ENCODE measurements around the gene FBXL22. TPM values are rescaled to one million over a fixed set of nuclear protein-coding genes. Genes with fewer than 3 reads are reported as not detected.
A peak's percentile ranks its signal among the peaks of the same experiment; 100 is the strongest.

The FBXL22 gene
- total and polyA plus RNA-seq, 7 experiments from 2014 or later: 0.94 to 3.3 (median 1.6) TPM

DNA sequence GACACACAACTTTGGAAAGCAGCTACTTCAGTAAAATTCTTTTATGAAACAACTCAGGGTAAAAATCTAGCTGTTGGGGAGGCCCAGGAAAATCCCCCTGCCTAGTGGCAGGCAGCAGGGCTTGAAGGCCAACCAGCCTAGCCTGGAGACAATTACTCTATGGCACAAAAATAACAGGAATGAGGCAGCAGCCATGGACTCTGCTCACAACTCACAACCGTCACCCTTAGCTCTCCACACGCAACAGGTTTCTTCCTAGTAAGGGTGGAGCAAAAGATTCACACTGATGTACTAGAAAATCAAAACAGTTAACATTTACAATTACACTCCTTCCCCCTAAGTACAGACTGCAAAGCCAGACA is 530 bp upstream of the FBXL22 start:
- H3K4me1 ChIP-seq (ENCODE audit: control insufficient read depth in 2 of 2, insufficient read depth in 2 of 2, low read length in 2 of 2): peaks cover 11 to 16% of the 10 kb centered on the region in 2 donors
- H3K9me3 ChIP-seq (ENCODE audit: control insufficient read depth in 2 of 3, low read length in 3 of 3): no peaks in the 10 kb centered on the region
- H3K36me3 ChIP-seq (ENCODE audit: control insufficient read depth in 2 of 3, insufficient read depth in 3 of 3, low read length in 3 of 3): peaks cover 0 to under 1% (median 0%) of the 10 kb centered on the region in 3 experiments
- H3K4me3 ChIP-seq (ENCODE audit: low read length): no peak overlapping the region
- no peak for DNase-seq
- POLR2A ChIA-PET: interaction anchor here (0.9 to 1.0 kb wide), 4 partner anchors 13 to 128 kb away, joined by 3 to 4 read pairs (median 3); partner anchors contain the start of gene USP3
- CTCF ChIA-PET: interaction anchor here (0.6 to 6.5 kb wide), 3 partner anchors 13 to 132 kb away, joined by 4 to 40 read pairs (median 9); no protein-coding TSS in a partner anchor
- H3K9me3 Mint-ChIP-seq: peaks cover 0 to 4% (median 0%) of the 10 kb centered on the region in 11 donors
- peaks cover 3 to 29% (median 19%) of the 10 kb centered on the region in 5 donors for H3K36me3 Mint-ChIP-seq
- intact Hi-C loops (cut with micrococcal nuclease): loop anchor here in 1 of 2 donors (10.0 kb wide), 1 partner anchor 312 kb away; no protein-coding TSS in a partner anchor
- H3K27ac ChIP-seq (ENCODE audit: low read depth, low read length): no peak overlapping the region
- H3K27me3 Mint-ChIP-seq: no peaks in the 10 kb centered on the region
- peak overlapping the region in 2 of 10 donors; percentile 21 to 50 for H3K4me3 Mint-ChIP-seq
- peak overlapping the region; percentile 29 to 91 (median 77) for H3K27ac Mint-ChIP-seq
- H3K4me1 Mint-ChIP-seq: peaks cover 29 to 76% (median 69%) of the 10 kb centered on the region in 7 donors
- no peaks in the 10 kb centered on the region for H3K27me3 ChIP-seq (ENCODE audit: control insufficient read depth in 2 of 2, insufficient read depth in 2 of 2, low read length in 2 of 2)
- ATAC-seq: no peak

DNA sequence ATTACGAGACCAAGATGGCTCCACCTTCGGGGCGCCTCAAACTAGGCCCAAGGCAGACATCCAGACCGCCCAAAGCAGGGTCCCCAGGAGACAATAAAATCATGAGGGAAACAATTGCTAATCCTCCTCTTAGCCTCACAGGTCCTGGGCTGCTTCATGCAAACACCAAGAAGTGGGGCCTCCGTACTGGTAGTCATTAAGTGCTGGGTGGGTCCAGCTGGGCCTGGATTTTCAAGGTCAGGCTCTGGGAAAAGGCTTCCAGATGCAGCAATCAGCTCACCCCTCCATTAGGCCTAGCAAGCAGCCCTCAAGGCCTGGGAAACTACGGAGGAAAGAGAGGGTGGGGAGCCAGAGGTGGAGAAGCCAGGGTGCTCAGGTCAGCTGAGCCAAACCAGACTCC is 634 bp downstream of the FBXL22 start:
- Mint-ChIP-seq H3K36me3 (peaks cover 3 to 29% (median 15%) of the 10 kb centered on the region in 5 donors), H3K4me3 (peak overlapping the region in 1 of 10 donors; percentile 93), H3K9me3 (peaks cover 0 to 4% (median 0%) of the 10 kb centered on the region in 11 donors), H3K27me3 (no peaks in the 10 kb centered on the region), H3K4me1 (peaks cover 38 to 76% (median 71%) of the 10 kb centered on the region in 7 donors), H3K27ac (peak overlapping the region in 4 of 9 donors; percentile 71 to 93 (median 84))
- CTCF ChIA-PET: interaction anchor here (6.5 kb wide), 1 partner anchor 133 kb away, joined by 40 read pairs; no protein-coding TSS in a partner anchor
- Histone ChIP-seq H3K27ac (ENCODE audit: low read depth, low read length) (no peak overlapping the region), H3K36me3 (ENCODE audit: control insufficient read depth in 2 of 3, insufficient read depth in 3 of 3, low read length in 3 of 3) (no peaks in the 10 kb centered on the region), H3K4me1 (ENCODE audit: control insufficient read depth in 2 of 2, insufficient read depth in 2 of 2, low read length in 2 of 2) (peaks cover 19% of the 10 kb centered on the region in 2 donors), H3K4me3 (ENCODE audit: low read length) (no peak overlapping the region), H3K27me3 (ENCODE audit: control insufficient read depth in 2 of 2, insufficient read depth in 2 of 2, low read length in 2 of 2) (no peaks in the 10 kb centered on the region), H3K9me3 (ENCODE audit: control insufficient read depth in 2 of 3, low read length in 3 of 3) (no peaks in the 10 kb centered on the region)
- DNase-seq (no peak), ATAC-seq (no peak)
- intact Hi-C loops (cut with micrococcal nuclease): loop anchor here (2.0 to 10.0 kb wide), 2 partner anchors 309 to 313 kb away; no protein-coding TSS in a partner anchor
- POLR2A ChIA-PET: interaction anchor here (3.7 to 5.0 kb wide), 2 partner anchors 8 to 92 kb away, joined by 19 to 65 read pairs; partner anchors contain the start of gene USP3

DNA sequence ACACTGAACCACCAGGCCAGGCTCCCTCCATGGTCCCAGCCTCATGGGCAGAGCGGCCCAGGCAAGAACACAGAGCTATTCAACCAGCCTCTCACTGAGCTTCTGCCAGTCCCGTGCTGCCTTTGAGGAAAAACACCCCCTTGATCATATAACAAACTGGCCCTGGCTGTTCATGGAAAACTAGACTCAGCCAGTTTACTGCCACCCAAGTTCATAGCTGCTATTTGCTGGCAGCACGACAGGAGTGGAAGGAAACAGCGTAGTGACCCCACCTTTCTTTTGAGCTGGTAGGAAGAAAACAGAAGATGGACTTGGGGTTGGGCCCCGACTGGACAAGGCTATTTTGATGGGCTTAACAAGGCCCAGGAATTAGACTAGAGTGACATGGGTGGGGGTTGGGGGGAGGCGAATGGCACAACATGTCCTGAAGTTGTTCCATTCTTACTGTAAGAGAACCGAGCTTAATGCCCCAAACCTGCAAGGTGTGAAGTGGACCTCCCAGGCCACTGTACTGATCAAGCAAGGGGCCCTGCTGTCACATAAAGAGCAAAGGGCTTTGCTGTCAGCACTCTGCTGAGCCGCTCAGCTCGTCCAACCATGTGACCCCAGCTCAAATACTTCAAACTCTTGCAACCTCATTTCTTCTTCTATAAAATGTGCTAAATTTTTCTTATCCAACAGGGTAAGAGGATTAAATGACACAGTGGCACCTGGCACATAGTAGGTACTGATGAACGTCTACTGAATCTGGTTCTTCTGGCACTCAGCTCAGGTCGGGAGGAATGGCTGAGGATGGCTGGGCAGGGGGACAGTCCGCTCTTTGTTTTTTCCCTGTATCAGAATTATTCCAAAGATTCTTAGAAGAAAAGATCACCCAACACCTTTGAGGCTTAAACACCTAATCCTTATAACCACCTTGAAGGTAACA is 1.6 kb downstream of the FBXL22 start:
- POLR2A ChIA-PET: interaction anchor here (0.9 to 5.0 kb wide), 12 partner anchors 9 to 495 kb away, joined by 3 to 65 read pairs (median 6); partner anchors contain the start of genes CIAO2A and USP3
- peaks cover 43 to 74% (median 68%) of the 10 kb centered on the region in 7 donors for H3K4me1 Mint-ChIP-seq

DNA sequence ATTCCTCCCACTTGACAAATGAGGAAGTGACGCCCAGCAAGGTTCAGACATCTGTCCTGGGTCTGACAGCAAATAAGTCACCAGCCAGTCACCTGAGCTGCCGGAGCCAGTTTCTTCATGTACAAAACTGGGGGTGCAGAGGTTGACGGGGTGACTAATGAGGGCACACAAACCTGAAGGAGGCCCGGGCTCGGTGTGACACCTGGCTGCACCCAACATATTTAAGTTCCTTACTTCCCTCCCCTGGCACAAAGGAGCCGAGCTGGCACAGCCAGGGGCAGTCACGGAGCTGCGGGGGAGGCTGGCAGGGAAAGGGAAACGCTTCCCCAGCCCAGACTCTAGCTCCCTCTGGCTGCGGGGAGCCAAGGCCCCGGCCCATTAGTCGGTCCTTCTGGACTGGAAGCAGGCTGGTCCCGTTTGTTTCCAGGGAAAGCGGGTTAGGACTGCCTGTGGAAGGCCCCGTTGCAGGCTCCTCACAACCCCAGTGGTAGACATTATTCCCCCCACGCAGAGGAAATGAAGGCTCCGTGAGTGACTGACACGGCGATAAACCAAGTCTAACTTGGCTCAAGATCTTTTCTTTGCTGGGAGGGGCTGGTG is 2.3 kb downstream of the FBXL22 start:
- H3K36me3 Mint-ChIP-seq: peaks cover 0 to 18% (median 2%) of the 10 kb centered on the region in 5 donors
- peaks cover 42 to 71% (median 66%) of the 10 kb centered on the region in 7 donors for H3K4me1 Mint-ChIP-seq
- H3K4me3 ChIP-seq (ENCODE audit: low read length): peak overlapping the region; percentile 95
- no peaks in the 10 kb centered on the region for H3K36me3 ChIP-seq (ENCODE audit: control insufficient read depth in 2 of 3, insufficient read depth in 3 of 3, low read length in 3 of 3)
- H3K27me3 ChIP-seq (ENCODE audit: control insufficient read depth in 2 of 2, insufficient read depth in 2 of 2, low read length in 2 of 2): no peaks in the 10 kb centered on the region
- intact Hi-C loops (cut with micrococcal nuclease): loop anchor here (1.0 to 10.0 kb wide), 3 partner anchors 133 to 315 kb away; no protein-coding TSS in a partner anchor
- ChIA-PET POLR2A (interaction anchor here (0.8 to 5.0 kb wide), 17 partner anchors 10 to 494 kb away, joined by 3 to 65 read pairs (median 5); partner anchors contain the start of genes CIAO2A and USP3), CTCF (interaction anchor here (0.6 to 6.5 kb wide), 10 partner anchors 11 to 1681 kb away, joined by 3 to 40 read pairs (median 4); partner anchors contain the start of gene USP3)
- no peak for ATAC-seq
- H3K27ac ChIP-seq (ENCODE audit: low read depth, low read length): peak overlapping the region; percentile 80
- no peaks in the 10 kb centered on the region for H3K9me3 ChIP-seq (ENCODE audit: control insufficient read depth in 2 of 3, low read length in 3 of 3)
- peak in 7 of 9 donors; percentile 20 to 41 (median 37) for DNase-seq
- H3K27ac Mint-ChIP-seq: peak overlapping the region; percentile 88 to 94 (median 92)
- peaks cover 0 to 4% (median 0%) of the 10 kb centered on the region in 11 donors for H3K9me3 Mint-ChIP-seq
- peak overlapping the region; percentile 88 to 99 (median 92) for H3K4me3 Mint-ChIP-seq
- H3K27me3 Mint-ChIP-seq: no peaks in the 10 kb centered on the region
- H3K4me1 ChIP-seq (ENCODE audit: control insufficient read depth in 2 of 2, insufficient read depth in 2 of 2, low read length in 2 of 2): peaks cover 17 to 19% of the 10 kb centered on the region in 2 donors

More for the DNA sequence above, 1.6 kb downstream of the FBXL22 start:
- Mint-ChIP-seq H3K27me3 (no peaks in the 10 kb centered on the region), H3K27ac (peak overlapping the region; percentile 76 to 94 (median 90)), H3K4me3 (peak overlapping the region; percentile 88 to 99 (median 92)), H3K9me3 (peaks cover 0 to 4% (median 0%) of the 10 kb centered on the region in 11 donors), H3K36me3 (peaks cover 3 to 26% (median 8%) of the 10 kb centered on the region in 5 donors)
- Histone ChIP-seq H3K27ac (ENCODE audit: low read depth, low read length) (peak overlapping the region; percentile 80), H3K4me1 (ENCODE audit: control insufficient read depth in 2 of 2, insufficient read depth in 2 of 2, low read length in 2 of 2) (peaks cover 19% of the 10 kb centered on the region in 2 donors), H3K9me3 (ENCODE audit: control insufficient read depth in 2 of 3, low read length in 3 of 3) (no peaks in the 10 kb centered on the region), H3K4me3 (ENCODE audit: low read length) (no peak overlapping the region), H3K27me3 (ENCODE audit: control insufficient read depth in 2 of 2, insufficient read depth in 2 of 2, low read length in 2 of 2) (no peaks in the 10 kb centered on the region), H3K36me3 (ENCODE audit: control insufficient read depth in 2 of 3, insufficient read depth in 3 of 3, low read length in 3 of 3) (no peaks in the 10 kb centered on the region)
- intact Hi-C loops (cut with micrococcal nuclease): loop anchor here (1.0 to 10.0 kb wide), 3 partner anchors 132 to 314 kb away; no protein-coding TSS in a partner anchor
- DNase-seq (no peak), ATAC-seq (no peak)
- CTCF ChIA-PET: interaction anchor here (1.2 to 6.5 kb wide), 7 partner anchors 11 to 134 kb away, joined by 3 to 40 read pairs (median 5); partner anchors contain the start of gene USP3

DNA sequence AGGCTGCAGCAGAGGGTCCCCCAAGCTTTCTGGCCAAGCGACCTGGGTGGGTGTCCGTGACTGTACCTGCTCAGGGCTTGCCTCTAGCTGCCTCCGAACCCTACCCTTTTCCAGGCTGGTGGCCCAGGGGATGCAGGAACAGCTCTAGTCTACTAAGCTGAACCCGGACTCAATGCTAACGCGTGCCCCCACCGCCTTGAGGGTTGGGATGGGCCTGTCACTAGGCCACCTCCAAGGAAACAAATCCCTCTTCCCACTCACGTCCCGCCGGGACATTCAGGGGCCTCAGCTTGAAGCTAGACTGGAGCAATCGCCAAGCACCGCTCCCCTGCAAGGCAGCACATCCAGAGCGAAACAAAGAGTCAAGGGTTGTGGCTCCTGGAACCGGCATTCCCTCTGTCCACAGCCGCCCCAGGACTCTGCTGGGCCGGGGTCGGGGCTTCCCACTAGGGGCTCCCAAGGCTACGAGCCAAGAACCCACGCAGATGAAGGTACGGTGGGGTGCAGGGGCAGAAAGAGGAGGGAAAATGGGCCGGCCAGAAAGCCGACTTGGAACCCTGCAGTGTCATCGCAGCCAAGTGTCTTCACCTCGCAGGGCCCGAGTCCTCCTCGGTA is 2.9 kb downstream of the FBXL22 start:
- H3K27me3 Mint-ChIP-seq: no peaks in the 10 kb centered on the region
- ATAC-seq: peak; percentile 1

More for the DNA sequence above, 2.9 kb downstream of the FBXL22 start:
- Histone ChIP-seq H3K27me3 (ENCODE audit: control insufficient read depth in 2 of 2, insufficient read depth in 2 of 2, low read length in 2 of 2) (no peaks in the 10 kb centered on the region), H3K27ac (ENCODE audit: low read depth, low read length) (peak overlapping the region; percentile 80), H3K36me3 (ENCODE audit: control insufficient read depth in 2 of 3, insufficient read depth in 3 of 3, low read length in 3 of 3) (no peaks in the 10 kb centered on the region), H3K4me3 (ENCODE audit: low read length) (peak overlapping the region; percentile 95), H3K4me1 (ENCODE audit: control insufficient read depth in 2 of 2, insufficient read depth in 2 of 2, low read length in 2 of 2) (peaks cover 17 to 22% of the 10 kb centered on the region in 2 donors), H3K9me3 (ENCODE audit: control insufficient read depth in 2 of 3, low read length in 3 of 3) (no peaks in the 10 kb centered on the region)
- intact Hi-C loops (cut with micrococcal nuclease): loop anchor here (1.0 to 10.0 kb wide), 12 partner anchors 10 to 555 kb away; partner anchors contain the start of genes HERC1 (in 2 of the 2), USP3 (in 2 of the 2), APH1B (in 1 of the 2) and LACTB (in 1 of the 2)
- H3K4me1 Mint-ChIP-seq: peaks cover 39 to 70% (median 66%) of the 10 kb centered on the region in 7 donors
- H3K9me3 Mint-ChIP-seq: peaks cover 0 to 4% (median 0%) of the 10 kb centered on the region in 11 donors
- peak overlapping the region; percentile 88 to 99 (median 92) for H3K4me3 Mint-ChIP-seq
- ChIA-PET CTCF (interaction anchor here (0.5 to 6.5 kb wide), 12 partner anchors 11 to 1681 kb away, joined by 3 to 40 read pairs (median 4); partner anchors contain the start of gene USP3), POLR2A (interaction anchor here (0.6 to 5.0 kb wide), 21 partner anchors 10 to 1118 kb away, joined by 3 to 65 read pairs (median 4); partner anchors contain the start of genes CIAO2A and USP3)
- DNase-seq: peak in 3 of 9 donors; percentile 17 to 25 (median 25)
- H3K27ac Mint-ChIP-seq: peak overlapping the region; percentile 88 to 94 (median 92)
- peaks cover 0 to 13% (median 0%) of the 10 kb centered on the region in 5 donors for H3K36me3 Mint-ChIP-seq
